Lower leg skin (tissue), 3 donors: ENCODE results near the gene NUP98.

Source experiments
- CTCF ChIP-seq, 3 donors: fragments of 450-650 bp; IDR thresholded peaks; one replicate each; pipeline ENCODE4 v1.5.1; 2016; ENCODE audit warnings: antibody characterized with exemption in 3 of 3, mild to moderate bottlenecking in 3 of 3, moderate library complexity in 2 of 3
- POLR2A ChIP-seq, 2 donors: fragments of 450-650 bp; IDR thresholded peaks; one replicate each; pipeline ENCODE4 v1.6.1; 2016 to 2017; ENCODE audit warnings: antibody characterized with exemption in 2 of 2, mild to moderate bottlenecking in 1 of 2, moderate library complexity in 1 of 2

- TF ChIP-seq POLR2A (IDR thresholded peaks at IDR 0.05) = no peak
- TF ChIP-seq CTCF (IDR thresholded peaks at IDR 0.05) = no peak
Observed at GRCh38 chr11:3817181-3817800, 19.9 kb upstream of the NUP98 start.
